SJSA1 (cell line): ENCODE measurements around the gene NEAT1. TPM values are rescaled to one million over a fixed set of nuclear protein-coding genes. Genes with fewer than 3 reads are reported as not detected.

Experiments
- DNase-seq, 2 experiments: peaks; one replicate each; pipeline ENCODE4 v3.0.0-alpha.2; 2015 to 2020; ENCODE audit warnings: low spot score in 2 of 2, low read depth in 1 of 2
- H3K27ac ChIP-seq: fragments of 250-450 bp; sonication (Bioruptor Pico); 2 replicates; pipeline ENCODE4 v1.5.1; 2020; ENCODE audit warnings: mild to moderate bottlenecking, moderate library complexity
- H3K27me3 ChIP-seq: fragments of 250-450 bp; sonication (Bioruptor Pico); replicated peaks from 2 replicates; pipeline ENCODE4 v1.5.1; 2020; ENCODE audit warnings: mild to moderate bottlenecking, moderate library complexity
- H3K36me3 ChIP-seq: fragments of 250-450 bp; sonication (Bioruptor Pico); 2 replicates; pipeline ENCODE4 v1.5.1; 2020; ENCODE audit warnings: mild to moderate bottlenecking
- H3K4me1 ChIP-seq: fragments of 250-450 bp; sonication (Bioruptor Pico); replicated peaks from 2 replicates; pipeline ENCODE4 v1.6.1; 2021; ENCODE audit warnings: mild to moderate bottlenecking
- H3K4me3 ChIP-seq: fragments of 250-450 bp; sonication (Bioruptor Pico); 2 replicates; pipeline ENCODE4 v1.5.1; 2020; ENCODE audit warnings: mild to moderate bottlenecking
- H3K9me3 ChIP-seq: fragments of 250-450 bp; sonication (Bioruptor Pico); replicated peaks from 2 replicates; pipeline ENCODE4 v1.5.1; 2020; ENCODE audit warnings: mild to moderate bottlenecking
- total RNA-seq: library from RNA; depleted of rRNA; stranded (reverse); fragments of >200 nt; shearing (Covaris generic); gene quantifications from 2 replicates; pipeline ENCODE4 v1.2.3, GENCODE V29; 2014

The NEAT1 gene
- total RNA-seq, 1 experiment from 2014 or later, result 12.1 TPM

DNA sequence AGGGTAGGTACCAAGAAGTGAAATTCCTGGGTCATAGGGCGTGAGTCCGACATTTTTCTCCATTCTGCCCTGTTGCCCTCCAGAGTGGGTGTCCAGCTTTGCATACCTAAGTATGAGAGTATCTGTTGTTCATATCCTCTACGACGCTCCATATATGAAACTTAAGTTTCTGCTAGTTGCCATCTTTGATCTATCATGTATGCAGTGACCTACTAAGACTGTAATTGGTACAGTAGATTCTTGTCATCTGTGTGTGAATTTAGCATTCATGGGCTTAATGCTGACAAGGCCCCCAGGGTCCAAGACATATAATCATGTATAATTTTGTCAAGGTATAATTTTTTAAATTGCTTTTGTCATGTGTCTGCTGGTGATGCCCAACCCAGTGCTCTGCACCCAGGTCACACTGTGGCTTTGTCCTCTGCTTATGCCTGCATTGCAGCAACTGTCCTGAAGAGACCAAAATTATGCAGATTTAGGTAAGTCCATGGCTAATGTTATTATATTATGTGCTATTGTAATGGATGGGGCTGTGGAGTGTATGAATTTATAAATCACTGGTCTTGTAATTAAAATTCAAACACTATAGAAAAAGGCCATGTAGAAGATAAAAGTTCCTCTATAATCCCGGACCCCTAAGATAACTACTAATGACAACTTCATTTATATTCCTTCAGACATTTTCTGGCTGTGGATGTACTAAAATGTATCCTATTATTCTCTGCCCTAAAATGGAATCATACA is 12.2 kb downstream of the NEAT1 start:
- Histone ChIP-seq H3K9me3 (no peaks in the 10 kb centered on the region), H3K4me1 (peaks cover 22% of the 10 kb centered on the region), H3K27me3 (no peaks in the 10 kb centered on the region), H3K27ac (no peak overlapping the region), H3K4me3 (no peak overlapping the region), H3K36me3 (peaks cover 68% of the 10 kb centered on the region)
- no peak for DNase-seq

DNA sequence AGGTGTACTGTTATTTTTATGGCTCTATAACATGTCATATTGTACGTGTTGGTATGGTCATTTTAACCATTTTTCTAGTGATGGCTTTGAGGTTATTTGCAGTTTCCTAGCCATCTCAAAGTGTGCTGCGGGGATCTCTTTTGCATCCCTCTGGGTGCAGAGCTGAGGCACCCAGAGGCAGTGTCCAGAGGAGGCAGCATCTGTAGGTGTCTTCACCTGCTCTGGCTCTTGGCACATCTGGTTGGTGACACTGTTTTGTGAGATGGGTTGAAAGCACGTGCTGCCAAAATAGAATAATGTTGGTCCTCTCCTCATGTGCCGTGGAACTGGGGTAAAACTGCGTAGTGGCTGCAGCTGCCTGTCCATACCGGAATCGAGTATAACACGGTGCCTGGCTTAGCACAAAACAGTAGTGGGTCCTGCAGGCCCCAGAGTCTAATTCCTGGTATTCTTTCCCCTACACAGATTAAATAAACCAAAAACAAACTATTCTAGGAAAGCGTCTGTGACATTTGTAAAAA is 12.9 kb downstream of the NEAT1 start:
- Histone ChIP-seq H3K27ac (no peak overlapping the region), H3K4me1 (peaks cover 15% of the 10 kb centered on the region), H3K9me3 (no peaks in the 10 kb centered on the region), H3K36me3 (peaks cover 68% of the 10 kb centered on the region), H3K4me3 (no peak overlapping the region), H3K27me3 (no peaks in the 10 kb centered on the region)
- no peak for DNase-seq

DNA sequence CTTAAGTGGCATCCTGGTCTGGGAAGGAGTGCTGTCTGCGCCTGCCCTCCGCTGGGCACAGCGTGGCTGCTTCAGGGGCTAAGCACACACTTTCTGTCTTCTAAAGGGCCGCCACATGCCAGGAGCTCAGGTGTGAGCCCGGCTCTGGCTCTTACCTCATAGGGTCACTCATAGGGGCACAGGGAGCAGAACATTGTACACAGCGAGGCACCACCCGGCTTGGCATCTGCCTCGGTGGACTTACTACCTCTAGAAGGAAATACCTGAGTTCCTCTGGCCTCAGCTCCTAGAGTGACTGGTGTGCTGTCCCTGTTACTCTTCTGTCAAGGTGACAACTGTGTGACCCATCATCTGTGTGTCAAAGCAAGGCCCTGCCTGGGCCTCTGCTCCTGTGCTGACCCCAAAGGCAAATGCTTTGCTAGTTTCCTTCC is 13.4 kb downstream of the NEAT1 start:
- Histone ChIP-seq H3K36me3 (peaks cover 71% of the 10 kb centered on the region), H3K9me3 (no peaks in the 10 kb centered on the region), H3K4me3 (no peak overlapping the region)

DNA sequence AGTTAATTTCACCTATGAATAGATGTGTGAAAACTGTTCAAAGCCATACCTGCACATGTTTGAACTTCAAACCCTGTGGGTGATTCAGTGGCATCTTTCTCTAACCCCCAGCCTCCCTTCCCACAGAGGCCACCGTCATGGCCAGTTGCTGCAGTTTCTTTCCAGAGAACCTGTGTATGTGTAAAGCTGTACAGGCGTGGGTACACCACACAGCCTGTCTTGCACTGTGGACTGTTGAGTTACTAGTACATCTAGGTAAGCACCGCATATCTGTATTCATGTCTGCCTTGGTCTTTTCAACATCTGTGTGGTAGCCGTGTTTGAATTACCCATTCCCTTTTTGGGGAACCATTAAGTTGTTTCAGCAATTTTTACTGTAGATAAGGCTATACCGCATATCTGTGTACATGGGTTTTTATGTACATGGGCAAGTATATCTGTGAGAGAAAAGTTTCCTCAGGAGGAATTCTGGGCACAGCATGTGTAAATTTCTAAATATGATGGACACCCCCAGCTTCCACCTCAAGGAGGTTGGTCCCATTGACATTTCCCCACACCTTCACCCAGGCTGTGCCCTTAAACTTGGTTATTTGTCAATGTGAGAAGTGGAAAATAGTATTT is 13.9 kb downstream of the NEAT1 start:
- Histone ChIP-seq H3K4me3 (no peak overlapping the region), H3K9me3 (no peaks in the 10 kb centered on the region), H3K4me1 (peaks cover 5% of the 10 kb centered on the region), H3K27me3 (no peaks in the 10 kb centered on the region), H3K27ac (no peak overlapping the region), H3K36me3 (peaks cover 69% of the 10 kb centered on the region)
- DNase-seq, result no peak

More for the DNA sequence above, 13.4 kb downstream of the NEAT1 start:
- Histone ChIP-seq H3K27me3 (no peaks in the 10 kb centered on the region), H3K27ac (no peak overlapping the region), H3K4me1 (peaks cover 10% of the 10 kb centered on the region)
- DNase-seq, result no peak

DNA sequence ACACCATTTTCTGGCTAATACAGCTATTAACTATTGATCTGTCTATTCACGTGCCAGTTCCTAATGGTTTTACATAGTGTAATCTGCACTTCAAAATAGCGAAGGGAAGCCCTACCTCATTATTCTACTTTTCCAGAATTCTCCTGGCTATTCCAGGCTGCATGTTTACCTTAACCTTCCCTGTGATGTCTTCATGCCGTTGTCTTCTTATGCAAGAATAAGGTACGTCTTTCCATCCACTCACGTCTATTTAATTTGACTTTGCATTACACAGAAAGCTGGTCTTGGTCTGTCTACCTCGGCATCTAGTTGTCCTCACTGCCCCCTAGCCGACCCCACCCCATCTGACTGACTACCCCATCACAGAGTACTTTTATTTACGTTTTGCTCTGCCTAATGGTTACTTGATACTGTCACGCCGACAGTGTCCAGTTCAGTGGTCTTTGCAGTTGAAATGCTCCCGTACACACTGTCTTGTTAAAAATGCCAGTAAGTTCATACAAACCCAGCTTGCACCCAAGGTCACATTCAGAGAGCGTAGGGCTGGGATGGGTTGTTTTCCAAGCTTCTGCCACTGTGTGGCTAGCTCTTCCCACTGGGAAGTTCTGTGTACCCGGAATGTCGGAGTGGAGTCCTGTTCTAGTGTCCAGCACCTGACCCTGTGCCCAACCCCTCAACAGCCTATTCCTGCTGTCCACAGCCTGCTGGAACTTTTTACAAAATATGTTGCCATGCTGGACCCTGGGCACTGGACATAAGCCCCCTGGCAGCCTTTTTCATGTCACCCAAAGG is 15.0 kb downstream of the NEAT1 start:
- H3K36me3 ChIP-seq, result peaks cover 74% of the 10 kb centered on the region
- no peaks in the 10 kb centered on the region for H3K4me1 ChIP-seq
- H3K9me3 ChIP-seq, result no peaks in the 10 kb centered on the region
- DNase-seq, result no peak
- no peak overlapping the region for H3K4me3 ChIP-seq
- H3K27me3 ChIP-seq, result no peaks in the 10 kb centered on the region
- no peak overlapping the region for H3K27ac ChIP-seq

DNA sequence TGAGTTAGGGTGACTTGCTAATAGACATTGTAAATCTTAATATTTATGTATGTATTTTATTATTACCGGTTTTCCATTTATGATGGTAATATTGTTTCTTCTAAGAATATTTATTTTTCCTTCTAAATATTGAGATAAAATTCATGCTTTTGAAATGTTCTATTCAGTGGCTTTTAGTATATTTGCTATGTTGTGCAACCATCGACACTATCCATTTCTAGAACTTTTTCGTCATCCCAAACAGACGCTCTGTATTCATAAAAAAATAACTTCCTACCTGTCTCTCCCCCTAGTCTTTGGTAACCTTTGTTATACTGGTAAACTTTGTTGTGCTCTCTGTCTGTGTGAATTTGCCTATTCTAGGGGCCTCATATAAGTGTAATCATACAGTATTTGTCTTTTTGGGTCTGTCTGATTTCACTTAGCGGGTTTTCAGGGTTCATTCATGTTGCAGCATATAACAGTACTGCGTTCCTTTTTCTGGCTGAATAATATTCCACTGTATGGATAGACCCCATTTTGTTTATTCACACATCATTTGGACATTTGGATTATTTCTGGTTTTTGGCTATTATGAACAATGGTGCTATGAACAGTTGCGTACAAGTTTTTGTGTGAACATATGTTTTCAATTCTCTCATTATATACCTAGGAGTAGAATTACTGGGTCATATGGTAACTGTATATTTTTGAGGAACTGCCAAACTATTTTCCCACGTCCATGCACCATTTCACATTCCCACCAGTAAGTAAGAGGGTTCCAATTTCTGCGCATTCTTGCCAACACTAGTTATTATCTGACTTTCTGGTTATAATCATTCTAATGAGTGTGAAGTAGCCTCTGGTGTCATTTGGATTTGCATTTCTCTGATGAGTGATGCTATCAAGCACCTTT is 15.9 kb downstream of the NEAT1 start:
- peaks cover 74% of the 10 kb centered on the region for H3K36me3 ChIP-seq
- no peak for DNase-seq
- no peaks in the 10 kb centered on the region for H3K4me1 ChIP-seq
- H3K9me3 ChIP-seq, result no peaks in the 10 kb centered on the region
- no peak overlapping the region for H3K27ac ChIP-seq
- H3K4me3 ChIP-seq, result no peak overlapping the region
- H3K27me3 ChIP-seq, result no peaks in the 10 kb centered on the region

DNA sequence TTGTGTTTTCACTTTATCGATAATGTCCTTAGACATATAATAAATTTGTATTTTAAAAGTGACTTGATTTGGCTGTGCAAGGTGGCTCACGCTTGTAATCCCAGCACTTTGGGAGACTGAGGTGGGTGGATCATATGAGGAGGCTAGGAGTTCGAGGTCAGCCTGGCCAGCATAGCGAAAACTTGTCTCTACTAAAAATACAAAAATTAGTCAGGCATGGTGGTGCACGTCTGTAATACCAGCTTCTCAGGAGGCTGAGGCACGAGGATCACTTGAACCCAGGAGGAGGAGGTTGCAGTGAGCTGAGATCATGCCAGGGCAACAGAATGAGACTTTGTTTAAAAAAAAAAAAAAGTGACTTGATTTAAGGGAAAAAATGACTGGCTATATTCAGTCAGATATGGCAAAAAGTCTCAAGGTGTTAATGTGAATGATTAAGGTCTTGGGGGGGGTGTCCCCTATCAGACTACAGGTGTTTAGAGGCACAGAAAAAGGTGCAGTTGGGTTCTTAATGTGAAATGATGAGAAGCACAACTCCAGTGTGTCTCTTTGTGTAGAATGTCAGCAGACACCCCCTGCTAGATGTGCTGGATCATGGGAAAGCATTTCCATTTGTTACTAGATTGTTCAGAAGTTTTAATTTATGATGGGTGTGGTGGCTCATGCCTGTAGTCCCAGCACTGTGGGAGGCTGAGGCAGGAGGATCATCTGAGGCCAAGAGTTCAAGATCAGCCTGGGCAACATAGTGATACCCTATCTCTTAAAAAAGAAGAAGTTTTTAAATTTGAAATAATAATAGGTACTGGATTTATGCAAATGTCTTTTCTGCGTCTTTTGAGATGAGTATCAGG is 17.0 kb downstream of the NEAT1 start:
- Histone ChIP-seq H3K27me3 (no peaks in the 10 kb centered on the region), H3K9me3 (no peaks in the 10 kb centered on the region), H3K4me1 (no peaks in the 10 kb centered on the region), H3K36me3 (peaks cover 77% of the 10 kb centered on the region), H3K4me3 (no peak overlapping the region), H3K27ac (no peak overlapping the region)
- DNase-seq, result no peak

DNA sequence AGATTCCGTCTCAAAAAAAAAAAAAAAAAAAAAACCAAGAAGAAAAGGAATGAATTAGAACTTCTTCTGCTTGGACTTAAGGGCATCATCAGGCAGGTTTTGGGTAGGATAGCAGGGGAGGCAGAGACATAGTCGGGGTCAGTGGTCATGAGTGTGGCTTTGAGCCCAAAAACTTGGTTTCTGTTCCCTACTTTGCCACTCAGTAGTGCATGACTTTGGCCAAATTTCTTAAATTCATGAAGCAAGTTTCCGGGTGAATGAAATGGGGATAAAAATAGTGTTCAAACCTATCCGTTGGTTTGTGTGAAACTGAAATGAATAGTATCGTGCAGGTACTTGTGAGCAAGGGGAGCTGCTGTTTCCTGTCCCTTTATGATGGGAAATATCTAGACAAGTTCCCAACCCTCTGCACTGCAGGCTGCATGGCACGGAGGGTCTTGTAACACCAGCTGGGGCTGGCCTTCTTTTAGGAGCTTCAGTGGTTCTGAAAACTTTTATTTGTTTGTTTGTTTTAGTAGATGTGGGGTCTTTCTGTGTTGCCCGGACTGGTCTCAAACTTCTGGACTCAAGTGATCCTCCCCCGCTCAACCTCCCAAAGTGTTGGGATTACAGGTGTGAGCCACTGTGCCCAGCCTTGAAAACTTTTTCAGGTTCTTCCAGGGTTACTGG is 18.4 kb downstream of the NEAT1 start:
- H3K4me3 ChIP-seq, result no peak overlapping the region
- no peaks in the 10 kb centered on the region for H3K4me1 ChIP-seq
- no peaks in the 10 kb centered on the region for H3K27me3 ChIP-seq
- DNase-seq, result no peak
- peaks cover 77% of the 10 kb centered on the region for H3K36me3 ChIP-seq
- H3K27ac ChIP-seq, result no peak overlapping the region
- H3K9me3 ChIP-seq, result no peaks in the 10 kb centered on the region

DNA sequence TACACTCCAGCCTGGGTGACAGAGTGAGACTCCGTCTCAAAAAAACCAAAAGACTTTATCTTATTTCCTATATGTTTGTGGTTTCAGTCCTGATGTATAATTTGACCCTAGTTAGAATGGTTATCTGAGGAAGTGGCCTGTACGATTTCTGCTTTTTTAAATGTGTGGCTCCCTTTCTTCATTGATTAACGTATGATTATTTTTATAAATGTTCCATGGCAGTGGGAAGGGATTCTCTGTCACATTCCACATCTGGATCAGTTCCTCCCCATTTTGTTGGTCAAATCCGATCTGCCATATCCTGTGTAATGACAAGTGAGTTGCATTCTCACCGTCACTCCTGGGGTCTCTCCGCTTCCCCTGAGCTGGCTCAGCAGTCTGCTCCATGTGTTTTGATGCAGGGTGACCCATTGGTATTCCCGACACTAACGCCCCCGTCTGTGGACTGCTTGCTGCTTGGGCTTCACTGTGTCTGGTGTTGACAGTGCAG is 20.3 kb downstream of the NEAT1 start:
- DNase-seq, result no peak
- Histone ChIP-seq H3K4me3 (no peak overlapping the region), H3K4me1 (peaks cover 15% of the 10 kb centered on the region)

DNA sequence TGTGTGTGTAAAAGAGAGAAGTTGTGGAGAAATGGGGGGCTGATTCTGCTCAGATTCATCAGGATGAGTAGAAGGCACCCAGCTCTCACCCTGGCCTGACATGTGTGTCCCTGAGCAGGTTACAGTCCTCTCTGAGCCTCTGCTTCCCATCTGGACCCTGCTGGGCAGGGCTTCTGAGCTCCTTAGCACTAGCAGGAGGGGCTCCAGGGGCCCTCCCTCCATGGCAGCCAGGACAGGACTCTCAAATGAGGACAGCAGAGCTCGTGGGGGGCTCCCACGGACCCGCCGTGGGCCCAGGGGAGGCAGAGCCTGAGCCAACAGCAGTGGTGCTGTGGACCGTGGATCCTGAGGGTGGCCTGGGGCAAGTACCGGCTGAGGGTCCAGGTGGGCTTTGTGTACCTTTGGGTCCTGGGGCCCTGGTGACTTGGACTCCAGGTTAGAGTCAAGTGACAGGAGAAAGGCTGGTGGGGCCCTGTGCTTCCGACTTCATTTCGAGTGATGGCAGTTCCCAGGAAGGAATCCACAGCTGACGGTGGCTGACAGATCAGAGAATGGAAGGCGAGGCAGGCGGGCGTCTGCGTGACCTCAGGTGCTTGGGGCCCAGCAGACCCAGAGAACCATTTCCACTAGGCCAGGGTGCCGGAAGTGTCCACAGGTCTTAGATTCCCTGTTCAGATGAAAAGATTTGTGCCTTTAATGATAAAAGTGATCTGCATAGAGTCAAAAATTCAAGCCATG is 21.9 kb downstream of the NEAT1 start:
- no peak for DNase-seq
- H3K27ac ChIP-seq, result no peak overlapping the region
- H3K27me3 ChIP-seq, result no peaks in the 10 kb centered on the region
- peaks cover 16% of the 10 kb centered on the region for H3K4me1 ChIP-seq
- H3K4me3 ChIP-seq, result no peak overlapping the region
- H3K36me3 ChIP-seq, result peaks cover 62% of the 10 kb centered on the region
- no peaks in the 10 kb centered on the region for H3K9me3 ChIP-seq

More for the DNA sequence above, 20.3 kb downstream of the NEAT1 start:
- Histone ChIP-seq H3K27ac (no peak overlapping the region), H3K36me3 (peaks cover 75% of the 10 kb centered on the region), H3K27me3 (no peaks in the 10 kb centered on the region), H3K9me3 (no peaks in the 10 kb centered on the region)

DNA sequence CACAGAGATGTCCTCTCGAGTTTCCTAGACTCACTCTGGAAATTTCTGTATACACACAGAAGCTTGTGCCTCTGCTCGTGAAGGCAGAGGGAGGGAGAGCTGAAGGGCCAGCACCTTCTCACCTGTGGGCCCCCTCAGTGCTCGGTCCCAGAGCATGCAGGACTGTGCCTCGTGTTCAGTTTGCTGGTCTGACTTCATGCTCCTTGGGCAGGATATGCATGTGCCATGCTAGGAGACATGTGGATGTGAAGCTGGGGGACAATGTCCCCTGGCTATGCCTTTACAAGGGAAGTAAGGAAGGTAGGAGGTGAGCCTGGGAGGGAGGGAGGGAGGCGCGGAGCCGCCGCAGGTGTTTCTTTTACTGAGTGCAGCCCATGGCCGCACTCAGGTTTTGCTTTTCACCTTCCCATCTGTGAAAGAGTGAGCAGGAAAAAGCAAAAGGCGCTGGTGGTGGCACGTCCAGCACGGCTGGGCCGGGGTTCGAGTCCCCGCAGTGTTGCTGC is 22.6 kb downstream of the NEAT1 start:
- DNase-seq, result no peak
- H3K27me3 ChIP-seq, result no peaks in the 10 kb centered on the region
- peaks cover 62% of the 10 kb centered on the region for H3K36me3 ChIP-seq

More for the DNA sequence above, 22.6 kb downstream of the NEAT1 start:
- Histone ChIP-seq H3K4me3 (no peak overlapping the region), H3K4me1 (peaks cover 16% of the 10 kb centered on the region), H3K9me3 (no peaks in the 10 kb centered on the region), H3K27ac (no peak overlapping the region)
